Loucy (cell line): ENCODE data around the gene ATOH8.

Source experiments
- CTCF ChIP-seq: fragments of 200-600 bp; sonication (generic); conservative IDR thresholded peaks from 2 replicates; pipeline ENCODE4 v1.5.1; 2014; ENCODE audit warnings: mild to moderate bottlenecking, antibody characterized with exemption, low read length
- EZH2phosphoT487 ChIP-seq: fragments of 200-600 bp; IDR thresholded peaks from 2 replicates; pipeline ENCODE4 v1.6.1; 2018; ENCODE audit warnings: antibody characterized with exemption, mild to moderate bottlenecking, moderate library complexity, borderline replicate concordance

- TF ChIP-seq CTCF (no peak), EZH2phosphoT487 (no peak)
Observed at GRCh38 chr2:85773692-85774091, 19.9 kb downstream of the ATOH8 start.
